Activated CD8-positive, alpha-beta memory T cell treated with anti-CD3 and anti-CD28 coated beads, Interleukin-2, amount 10 ng/mL, durations not matched to agents 7 days and 5 days (primary cell): ENCODE results near the gene HRH2. TPM values are rescaled to one million over a fixed set of nuclear protein-coding genes. Genes with fewer than 3 reads are reported as not detected.

Source experiments
- ATAC-seq: fragments of 150-1000 bp; cut with Tn5 transposase; one replicate; pipeline ENCODE4 v1.10.0; 2021; ENCODE audit warnings: moderate library complexity
- CTCF ChIA-PET: fragments of 350-600 bp; sonication (Branson Sonifier 250); formaldehyde crosslinking; loops from one replicate; lab custom pipeline; 2021; ENCODE audit warnings: antibody characterized with exemption; lab: Charles Lee
- DNase-seq: peaks from one replicate; pipeline ENCODE4 v3.0.0-alpha.2; 2020
- H3K27ac Mint-ChIP-seq: one replicate; pipeline ENCODE4 v1.8.0; 2021; ENCODE audit warnings: mild to moderate bottlenecking, mixed read lengths
- H3K27me3 Mint-ChIP-seq: one replicate; pipeline ENCODE4 v1.8.0; 2021; ENCODE audit warnings: mixed read lengths
- H3K36me3 Mint-ChIP-seq: one replicate; pipeline ENCODE4 v1.8.0; 2021; ENCODE audit warnings: mild to moderate bottlenecking, mixed read lengths
- H3K4me1 Mint-ChIP-seq: one replicate; pipeline ENCODE4 v1.8.0; 2021; ENCODE audit warnings: mixed read lengths
- H3K4me3 Mint-ChIP-seq: one replicate; pipeline ENCODE4 v1.8.0; 2021; ENCODE audit warnings: mild to moderate bottlenecking, moderate library complexity, mixed read lengths
- H3K9me3 Mint-ChIP-seq: one replicate; pipeline ENCODE4 v1.8.0; 2022; ENCODE audit warnings: low read depth, mixed read lengths
- total RNA-seq, 2 experiments: library from RNA; stranded (reverse); gene quantifications; one replicate each; pipeline ENCODE4 v1.2.3, GENCODE V29; 2021

HRH2 gene
- total RNA-seq, 2 experiments from 2014 or later, result 6.8 to 21.4 TPM

DNA sequence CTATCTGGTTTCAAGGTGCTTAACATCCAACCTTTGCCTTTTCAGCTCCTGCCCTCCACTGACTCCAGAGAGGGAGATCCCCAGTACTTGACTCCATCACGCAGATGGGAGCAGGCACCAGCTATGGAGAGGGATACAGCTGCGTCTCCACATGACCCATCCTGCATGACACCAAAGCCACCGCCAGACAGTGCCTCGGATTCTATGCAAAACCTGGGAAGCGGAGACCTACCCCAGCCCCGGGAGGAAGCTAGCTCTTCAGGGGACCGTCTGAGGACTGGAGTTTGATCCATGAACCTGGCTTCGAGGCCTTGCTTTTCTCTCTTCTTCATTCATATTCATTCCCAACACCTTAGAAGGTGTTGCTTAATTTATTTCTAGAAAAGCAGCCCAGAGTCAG, 24.8 kb downstream of the HRH2 start:
- ATAC-seq, result no peak
- Mint-ChIP-seq H3K9me3 (no peaks in the 10 kb centered on the region), H3K27me3 (peaks cover 3% of the 10 kb centered on the region), H3K36me3 (peaks cover 8% of the 10 kb centered on the region), H3K4me3 (no peak overlapping the region), H3K4me1 (peaks cover 3% of the 10 kb centered on the region), H3K27ac (no peak overlapping the region)
- no peak for DNase-seq
- CTCF ChIA-PET, result interaction anchor here (0.9 kb wide), 1 partner anchor 149 kb away, joined by 3 read pairs; no protein-coding TSS in a partner anchor

DNA sequence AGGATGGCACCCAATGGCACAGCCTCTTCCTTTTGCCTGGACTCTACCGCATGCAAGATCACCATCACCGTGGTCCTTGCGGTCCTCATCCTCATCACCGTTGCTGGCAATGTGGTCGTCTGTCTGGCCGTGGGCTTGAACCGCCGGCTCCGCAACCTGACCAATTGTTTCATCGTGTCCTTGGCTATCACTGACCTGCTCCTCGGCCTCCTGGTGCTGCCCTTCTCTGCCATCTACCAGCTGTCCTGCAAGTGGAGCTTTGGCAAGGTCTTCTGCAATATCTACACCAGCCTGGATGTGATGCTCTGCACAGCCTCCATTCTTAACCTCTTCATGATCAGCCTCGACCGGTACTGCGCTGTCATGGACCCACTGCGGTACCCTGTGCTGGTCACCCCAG, 25.4 kb downstream of the HRH2 start:
- Mint-ChIP-seq H3K27me3 (peaks cover 3% of the 10 kb centered on the region), H3K36me3 (peaks cover 8% of the 10 kb centered on the region), H3K27ac (no peak overlapping the region), H3K4me1 (no peaks in the 10 kb centered on the region), H3K9me3 (no peaks in the 10 kb centered on the region), H3K4me3 (no peak overlapping the region)
- DNase-seq (no peak), ATAC-seq (no peak)
- CTCF ChIA-PET, result interaction anchor here (1.0 kb wide), 1 partner anchor 14 kb away, joined by 4 read pairs; no protein-coding TSS in a partner anchor

DNA sequence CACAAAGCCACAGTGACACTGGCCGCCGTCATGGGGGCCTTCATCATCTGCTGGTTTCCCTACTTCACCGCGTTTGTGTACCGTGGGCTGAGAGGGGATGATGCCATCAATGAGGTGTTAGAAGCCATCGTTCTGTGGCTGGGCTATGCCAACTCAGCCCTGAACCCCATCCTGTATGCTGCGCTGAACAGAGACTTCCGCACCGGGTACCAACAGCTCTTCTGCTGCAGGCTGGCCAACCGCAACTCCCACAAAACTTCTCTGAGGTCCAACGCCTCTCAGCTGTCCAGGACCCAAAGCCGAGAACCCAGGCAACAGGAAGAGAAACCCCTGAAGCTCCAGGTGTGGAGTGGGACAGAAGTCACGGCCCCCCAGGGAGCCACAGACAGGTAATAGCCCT, 26.1 kb downstream of the HRH2 start:
- H3K27ac Mint-ChIP-seq, result no peak overlapping the region
- H3K9me3 Mint-ChIP-seq, result no peaks in the 10 kb centered on the region
- CTCF ChIA-PET, result interaction anchor here (0.9 to 2.1 kb wide), 3 partner anchors 10 to 150 kb away, joined by 3 to 6 read pairs (median 4); no protein-coding TSS in a partner anchor
- peaks cover 3% of the 10 kb centered on the region for H3K27me3 Mint-ChIP-seq
- DNase-seq, result no peak
- H3K36me3 Mint-ChIP-seq, result peaks cover 8% of the 10 kb centered on the region
- no peaks in the 10 kb centered on the region for H3K4me1 Mint-ChIP-seq
- H3K4me3 Mint-ChIP-seq, result no peak overlapping the region
- no peak for ATAC-seq

DNA sequence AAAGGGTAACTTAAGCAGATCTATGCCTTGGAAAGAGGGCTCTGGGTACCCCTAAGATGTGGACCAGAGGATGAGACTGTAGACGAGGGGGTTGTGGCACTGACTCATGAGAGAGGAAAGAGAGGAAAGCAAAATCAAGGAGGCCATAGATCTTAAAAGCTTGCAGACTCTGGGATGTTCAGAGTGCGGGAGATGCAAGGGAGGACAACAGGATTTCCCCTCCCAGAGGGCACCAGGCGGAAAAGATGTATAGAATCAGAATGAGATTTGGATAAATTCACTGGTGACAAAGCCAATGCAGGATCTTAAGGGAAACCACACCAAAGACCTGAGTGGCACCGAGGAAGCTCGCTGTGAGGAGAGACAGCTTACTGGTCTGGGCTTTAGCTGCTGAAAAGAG, 27.1 kb downstream of the HRH2 start:
- Mint-ChIP-seq H3K9me3 (no peaks in the 10 kb centered on the region), H3K4me1 (no peaks in the 10 kb centered on the region), H3K4me3 (no peak overlapping the region), H3K36me3 (peaks cover 8% of the 10 kb centered on the region), H3K27ac (no peak overlapping the region), H3K27me3 (no peaks in the 10 kb centered on the region)
- no peak for DNase-seq
- no peak for ATAC-seq
- CTCF ChIA-PET, result interaction anchor here (0.9 to 2.1 kb wide), 3 partner anchors 11 to 151 kb away, joined by 3 to 6 read pairs (median 3); no protein-coding TSS in a partner anchor

DNA sequence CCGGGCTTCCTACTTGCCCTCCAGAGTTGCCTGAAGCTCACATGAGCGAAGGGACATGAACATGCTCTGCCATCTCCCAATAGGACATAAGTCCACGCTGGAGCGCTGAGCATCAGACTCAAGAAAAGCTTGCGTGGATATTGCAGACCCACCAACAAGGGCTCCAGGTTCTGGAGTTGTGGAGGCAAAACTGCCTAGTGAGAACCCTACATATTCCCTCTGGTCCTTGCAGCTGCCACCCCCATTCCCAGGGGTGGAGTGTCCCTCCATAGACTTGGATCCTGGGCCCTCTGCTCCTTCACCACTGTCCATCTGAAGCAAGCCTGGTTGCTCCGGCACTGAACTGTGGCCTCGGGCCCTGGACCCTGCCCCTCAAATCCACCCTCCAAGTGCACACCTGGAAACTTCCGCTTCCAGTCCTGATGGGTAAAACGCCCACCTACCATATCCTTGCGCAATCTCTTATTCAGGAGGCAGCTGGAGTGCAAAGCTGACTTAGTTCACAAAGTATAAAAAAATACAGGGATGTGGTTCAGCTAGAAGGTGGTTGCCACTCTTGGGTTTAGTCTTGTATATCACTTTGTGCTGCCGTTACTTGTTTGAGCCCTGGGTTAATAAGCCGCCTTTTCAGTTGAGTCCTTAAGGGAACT, 28.0 kb downstream of the HRH2 start:
- H3K9me3 Mint-ChIP-seq, result no peaks in the 10 kb centered on the region
- no peak for ATAC-seq
- DNase-seq, result no peak
- H3K4me3 Mint-ChIP-seq, result no peak overlapping the region
- peaks cover 8% of the 10 kb centered on the region for H3K36me3 Mint-ChIP-seq
- no peak overlapping the region for H3K27ac Mint-ChIP-seq
- CTCF ChIA-PET, result interaction anchor here (0.8 to 2.1 kb wide), 5 partner anchors 16 to 152 kb away, joined by 3 to 6 read pairs (median 3); no protein-coding TSS in a partner anchor
- H3K4me1 Mint-ChIP-seq, result no peaks in the 10 kb centered on the region
- H3K27me3 Mint-ChIP-seq, result no peaks in the 10 kb centered on the region

DNA sequence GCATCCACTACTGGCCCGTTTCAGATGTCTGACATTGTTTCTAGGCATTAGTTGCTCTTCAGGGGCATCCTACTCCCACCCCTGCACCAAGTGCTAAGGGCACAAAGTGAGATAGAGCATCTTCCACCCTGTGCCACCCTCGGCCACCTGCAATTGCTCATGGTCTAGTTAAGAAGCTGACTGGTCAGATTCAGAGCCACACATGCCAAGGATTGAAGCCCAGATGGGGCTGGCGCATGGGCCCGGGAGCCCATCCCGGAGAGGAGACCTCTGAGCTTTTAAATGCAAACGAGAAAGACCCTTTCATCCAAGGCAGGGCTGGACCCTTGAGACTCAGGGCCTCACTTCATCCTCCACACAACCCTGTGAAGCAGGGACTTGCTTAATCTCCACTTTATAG, 28.5 kb downstream of the HRH2 start:
- H3K27ac Mint-ChIP-seq, result no peak overlapping the region
- CTCF ChIA-PET, result interaction anchor here (0.8 to 1.6 kb wide), 3 partner anchors 11 to 153 kb away, joined by 3 to 4 read pairs (median 3); no protein-coding TSS in a partner anchor
- H3K4me1 Mint-ChIP-seq, result no peaks in the 10 kb centered on the region
- H3K36me3 Mint-ChIP-seq, result peaks cover 8% of the 10 kb centered on the region
- ATAC-seq, result no peak
- no peak overlapping the region for H3K4me3 Mint-ChIP-seq
- H3K27me3 Mint-ChIP-seq, result no peaks in the 10 kb centered on the region
- DNase-seq, result no peak
- no peaks in the 10 kb centered on the region for H3K9me3 Mint-ChIP-seq

DNA sequence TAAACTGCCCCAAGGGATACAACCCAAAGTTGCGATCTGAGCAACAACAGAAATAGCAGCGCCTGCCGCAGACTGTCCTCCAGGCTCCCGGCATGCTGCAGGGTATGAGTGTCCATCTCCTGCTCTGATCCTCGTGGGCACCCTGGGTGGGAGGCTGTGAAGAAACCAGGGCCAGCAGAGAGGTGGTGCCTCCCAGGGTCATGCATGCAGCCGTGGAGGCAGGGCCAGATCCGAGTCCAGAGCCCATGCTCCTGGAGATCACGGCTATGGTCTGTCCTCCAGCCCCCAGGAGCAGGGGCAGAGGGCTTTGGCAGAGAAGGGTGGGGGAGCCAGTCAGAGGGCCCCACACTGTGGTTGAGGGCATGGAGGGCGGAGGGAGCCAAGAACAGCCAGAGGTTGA, 29.0 kb downstream of the HRH2 start:
- Mint-ChIP-seq H3K27ac (no peak overlapping the region), H3K27me3 (no peaks in the 10 kb centered on the region), H3K4me3 (no peak overlapping the region), H3K4me1 (no peaks in the 10 kb centered on the region), H3K36me3 (peaks cover 8% of the 10 kb centered on the region), H3K9me3 (no peaks in the 10 kb centered on the region)
- CTCF ChIA-PET, result interaction anchor here (0.8 to 1.6 kb wide), 3 partner anchors 9 to 153 kb away, joined by 3 to 4 read pairs (median 3); no protein-coding TSS in a partner anchor
- no peak for ATAC-seq
- no peak for DNase-seq

DNA sequence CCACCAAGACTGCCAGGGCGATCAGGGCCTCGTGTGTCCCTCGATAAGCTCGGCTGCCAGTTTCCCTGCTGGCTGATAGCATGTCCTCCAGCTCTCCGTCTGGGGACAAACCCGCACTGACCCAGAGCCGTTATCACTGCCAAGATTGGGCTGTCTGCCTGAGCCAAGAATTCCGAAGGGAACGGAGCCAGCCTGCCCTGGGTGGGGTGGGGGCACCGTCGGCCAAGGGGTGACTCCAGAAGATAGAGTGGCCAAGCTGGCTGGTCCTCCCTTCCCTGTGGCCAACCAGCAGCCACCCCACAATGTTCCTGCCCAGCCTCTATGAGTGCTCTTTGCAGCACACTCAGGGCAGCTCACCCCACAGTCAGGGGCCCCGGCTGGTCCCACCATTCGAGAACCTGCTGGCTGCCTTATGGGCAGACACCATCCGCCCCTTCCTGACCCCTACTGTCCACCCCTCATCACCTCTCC, 29.4 kb downstream of the HRH2 start:
- Mint-ChIP-seq H3K4me3 (no peak overlapping the region), H3K4me1 (no peaks in the 10 kb centered on the region), H3K9me3 (no peaks in the 10 kb centered on the region), H3K27ac (no peak overlapping the region), H3K36me3 (peaks cover 8% of the 10 kb centered on the region), H3K27me3 (no peaks in the 10 kb centered on the region)
- no peak for DNase-seq
- CTCF ChIA-PET, result interaction anchor here (0.8 to 1.6 kb wide), 2 partner anchors 9 to 10 kb away, joined by 3 read pairs; no protein-coding TSS in a partner anchor
- no peak for ATAC-seq

DNA sequence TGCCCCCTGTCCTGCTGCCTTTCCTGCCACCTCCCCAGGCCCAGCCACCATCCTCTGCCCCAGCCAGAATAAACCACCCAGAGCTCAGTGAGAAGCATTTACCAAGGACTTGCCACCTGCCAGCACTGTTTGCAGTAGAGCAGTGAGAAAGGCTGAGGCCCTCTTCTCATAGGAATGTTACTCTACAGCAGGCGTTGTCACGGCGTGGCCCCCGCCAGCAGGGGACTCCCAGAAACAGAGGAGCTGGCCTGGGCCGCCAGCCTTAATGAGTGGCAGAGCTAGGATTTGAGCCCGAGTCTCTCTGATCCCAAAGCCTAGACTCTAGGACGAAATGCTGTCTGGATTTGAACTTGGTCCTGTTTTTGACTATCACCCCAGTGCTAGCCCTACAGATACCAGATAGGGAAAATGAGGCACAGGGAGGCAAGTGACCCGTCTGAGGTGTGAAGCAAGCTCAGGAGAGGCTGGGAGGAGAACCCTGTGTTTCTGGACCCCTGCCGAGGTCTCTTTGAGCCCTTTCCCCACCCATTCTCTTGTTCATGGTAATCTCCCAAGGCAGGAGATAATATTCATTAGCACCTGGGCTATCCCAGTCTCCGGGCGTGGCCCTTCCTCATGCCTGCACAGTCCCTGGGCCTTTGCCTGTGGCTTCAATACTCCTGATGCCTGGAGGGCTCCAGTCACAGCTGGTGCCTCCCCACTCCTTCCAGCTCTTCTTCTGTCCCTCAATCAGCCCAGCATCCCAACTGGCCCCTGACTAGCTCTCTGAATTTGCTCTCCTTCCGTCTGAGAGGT, 30.7 kb downstream of the HRH2 start:
- ATAC-seq, result no peak
- H3K27me3 Mint-ChIP-seq, result no peaks in the 10 kb centered on the region
- H3K27ac Mint-ChIP-seq, result no peak overlapping the region
- H3K9me3 Mint-ChIP-seq, result no peaks in the 10 kb centered on the region
- DNase-seq, result no peak
- no peaks in the 10 kb centered on the region for H3K4me1 Mint-ChIP-seq
- peaks cover 5% of the 10 kb centered on the region for H3K36me3 Mint-ChIP-seq
- CTCF ChIA-PET, result interaction anchor here (0.6 to 2.5 kb wide), 7 partner anchors 9 to 156 kb away, joined by 3 to 11 read pairs (median 3); no protein-coding TSS in a partner anchor
- no peak overlapping the region for H3K4me3 Mint-ChIP-seq

DNA sequence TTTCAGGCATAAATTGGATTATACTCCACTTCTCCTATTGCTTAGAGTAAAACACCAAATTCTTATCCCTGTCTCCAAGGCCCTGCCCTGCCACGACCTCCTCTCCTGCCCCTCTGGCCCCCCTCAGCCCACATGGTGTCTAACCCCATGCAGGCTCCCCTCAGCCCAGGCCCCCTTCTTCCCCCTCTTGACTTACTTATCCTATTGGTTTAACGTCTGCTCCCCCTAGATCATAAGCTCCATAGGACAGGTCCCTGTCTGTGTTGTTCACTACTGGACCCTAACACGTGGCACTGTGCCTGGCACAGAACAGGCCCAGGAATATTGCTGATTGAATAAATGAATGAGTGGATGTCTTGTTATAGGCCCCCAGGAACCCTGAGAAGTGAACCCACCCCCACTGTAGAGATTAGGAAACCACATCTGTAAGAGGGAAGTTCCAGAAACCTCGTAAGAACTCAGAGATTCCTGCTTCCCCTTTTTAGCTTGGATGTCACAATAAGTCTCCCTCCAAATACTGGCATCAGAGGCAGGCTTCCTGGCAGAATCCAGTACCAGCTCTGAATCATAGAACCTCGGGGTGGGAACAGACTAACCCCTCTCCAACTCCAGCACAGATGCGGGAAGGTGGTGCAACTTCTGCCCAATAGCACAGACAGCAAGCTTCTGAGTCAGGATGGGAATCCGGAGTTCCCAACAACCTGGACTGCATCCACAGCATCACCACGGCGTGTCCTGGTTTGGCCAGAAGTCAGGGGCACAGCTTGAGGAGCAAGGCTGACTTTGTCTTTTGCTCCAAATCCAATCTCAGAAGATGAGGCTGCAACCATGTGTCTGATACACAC, 31.5 kb downstream of the HRH2 start:
- no peaks in the 10 kb centered on the region for H3K9me3 Mint-ChIP-seq
- H3K4me1 Mint-ChIP-seq, result no peaks in the 10 kb centered on the region
- CTCF ChIA-PET, result interaction anchor here (0.6 to 2.5 kb wide), 7 partner anchors 8 to 157 kb away, joined by 3 to 11 read pairs (median 3); no protein-coding TSS in a partner anchor
- no peak for DNase-seq
- no peak for ATAC-seq
- H3K36me3 Mint-ChIP-seq, result no peaks in the 10 kb centered on the region
- H3K27ac Mint-ChIP-seq, result no peak overlapping the region
- H3K4me3 Mint-ChIP-seq, result no peak overlapping the region
- H3K27me3 Mint-ChIP-seq, result no peaks in the 10 kb centered on the region

DNA sequence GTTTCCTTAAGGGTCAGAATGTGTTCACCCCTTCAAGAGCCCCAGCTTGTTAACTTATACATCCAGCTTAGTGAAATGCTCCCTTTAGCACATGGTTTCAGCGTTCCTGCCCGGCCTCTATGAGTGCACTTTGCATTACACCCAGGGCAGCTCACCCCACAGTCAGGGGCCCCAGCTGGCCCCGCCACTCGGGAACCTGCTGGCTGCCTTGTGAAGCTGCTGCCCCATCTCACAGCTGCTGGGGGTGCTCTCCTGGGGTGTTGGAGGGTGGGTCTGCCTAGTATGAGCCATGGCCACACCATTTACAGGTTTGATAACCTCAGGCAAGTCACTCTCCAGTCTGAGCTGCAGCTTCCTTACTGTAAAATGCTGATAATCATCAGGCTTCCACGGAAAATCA, 32.2 kb downstream of the HRH2 start:
- no peak for ATAC-seq
- Mint-ChIP-seq H3K4me3 (no peak overlapping the region), H3K36me3 (no peaks in the 10 kb centered on the region), H3K27me3 (no peaks in the 10 kb centered on the region), H3K4me1 (no peaks in the 10 kb centered on the region), H3K27ac (no peak overlapping the region), H3K9me3 (no peaks in the 10 kb centered on the region)
- CTCF ChIA-PET, result interaction anchor here (0.7 to 2.5 kb wide), 4 partner anchors 9 to 158 kb away, joined by 3 to 11 read pairs (median 8); no protein-coding TSS in a partner anchor
- no peak for DNase-seq

DNA sequence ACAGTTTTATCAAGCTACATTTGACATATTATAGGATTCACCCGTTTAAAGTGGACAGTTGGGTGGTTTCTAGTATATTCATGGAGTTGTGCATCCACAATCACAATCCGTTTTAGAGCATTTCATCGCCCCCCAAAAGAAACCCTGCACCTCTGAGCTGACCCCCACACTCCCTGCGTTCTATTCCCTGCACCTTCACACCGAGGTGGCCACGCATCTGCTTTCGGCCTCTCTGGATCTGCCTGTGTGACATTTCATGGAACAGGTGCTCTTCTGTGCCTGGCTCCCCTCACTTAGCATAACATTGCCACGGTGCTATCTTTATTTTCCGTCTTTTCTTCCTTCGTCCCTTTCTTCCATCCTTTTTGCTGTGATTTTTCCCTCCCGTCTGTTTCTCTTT, 32.7 kb downstream of the HRH2 start:
- Mint-ChIP-seq H3K36me3 (no peaks in the 10 kb centered on the region), H3K4me3 (no peak overlapping the region), H3K27me3 (no peaks in the 10 kb centered on the region), H3K9me3 (no peaks in the 10 kb centered on the region), H3K4me1 (peaks cover 3% of the 10 kb centered on the region), H3K27ac (no peak overlapping the region)
- CTCF ChIA-PET, result interaction anchor here (1.2 to 2.2 kb wide), 2 partner anchors 11 to 29 kb away, joined by 3 to 11 read pairs; no protein-coding TSS in a partner anchor
- no peak for DNase-seq
- ATAC-seq, result no peak
